ENCODE data around the gene STAT2. TPM values are rescaled to one million over a fixed set of nuclear protein-coding genes. Genes with fewer than 3 reads are reported as not detected.

The STAT2 gene
- total RNA-seq, 1 experiment from 2014 or later, result 76.6 TPM

DNA sequence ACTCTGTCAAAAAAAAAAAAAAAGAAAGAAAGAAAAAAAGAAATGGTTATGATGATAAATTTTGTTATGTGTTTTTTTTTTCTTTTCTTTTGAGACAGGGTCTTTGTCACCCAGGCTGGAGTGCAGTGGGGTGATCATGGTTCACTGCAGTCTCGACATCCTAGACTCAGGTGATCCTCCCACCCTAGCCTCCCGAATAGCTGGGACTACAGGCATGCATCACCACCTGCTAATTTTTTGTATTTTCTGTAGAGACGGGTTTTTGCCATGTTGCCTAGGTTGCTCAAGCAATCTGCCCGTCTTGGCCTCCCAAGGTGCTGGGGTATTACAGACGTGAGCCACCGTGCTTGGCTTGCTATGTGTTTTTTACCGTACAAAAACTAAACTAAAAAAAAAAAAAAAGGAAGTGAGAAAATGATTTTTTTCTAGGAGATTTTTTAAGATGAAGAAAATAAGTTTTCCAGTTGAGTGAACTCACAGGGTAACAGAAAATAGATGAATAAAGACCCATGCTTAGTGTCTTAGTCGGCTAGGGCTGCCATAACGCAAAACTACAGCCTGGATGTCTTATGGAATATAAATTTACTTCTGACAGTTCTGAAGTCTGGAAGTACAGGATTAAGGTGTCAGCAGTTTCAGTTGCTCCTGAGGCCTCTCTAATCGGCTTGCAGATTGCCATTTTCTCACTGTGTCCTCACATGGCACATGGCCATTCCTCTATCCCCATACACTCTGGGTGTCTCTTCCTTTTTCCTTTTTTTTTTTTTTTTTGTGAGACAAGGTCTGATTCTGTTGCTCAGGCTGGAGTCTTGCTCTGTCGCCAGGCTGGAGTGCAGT lies 15.9 kb upstream of the STAT2 start:
- no peak overlapping the region for H3K4me3 ChIP-seq
- no peaks in the 10 kb centered on the region for H3K9me3 ChIP-seq (ENCODE audit: insufficient read depth, low read depth)
- no peaks in the 10 kb centered on the region for H3K9me2 ChIP-seq (ENCODE audit: insufficient read depth)
- intact Hi-C loops (cut with micrococcal nuclease; ENCODE audit: unreplicated experiment), result no loop called here
- H3K79me2 ChIP-seq (ENCODE audit: low read depth), result no peaks in the 10 kb centered on the region
- BruUV-seq (replicated peaks), result no TSS peak
- no peak for DNase-seq
- POLR2A ChIA-PET (ENCODE audit: unreplicated experiment), result no interaction called here
- H3K4me2 ChIP-seq, result no peak overlapping the region
- H3K36me3 ChIP-seq (ENCODE audit: low read depth), result no peaks in the 10 kb centered on the region
- H3K4me1 ChIP-seq (replicated peaks; ENCODE audit: insufficient read depth), result no peaks in the 10 kb centered on the region
- TF ChIP-seq EZH2 (IDR thresholded peaks at IDR 0.05; ENCODE audit: low read depth), result no peak
- TF ChIP-seq, protein P1, sequence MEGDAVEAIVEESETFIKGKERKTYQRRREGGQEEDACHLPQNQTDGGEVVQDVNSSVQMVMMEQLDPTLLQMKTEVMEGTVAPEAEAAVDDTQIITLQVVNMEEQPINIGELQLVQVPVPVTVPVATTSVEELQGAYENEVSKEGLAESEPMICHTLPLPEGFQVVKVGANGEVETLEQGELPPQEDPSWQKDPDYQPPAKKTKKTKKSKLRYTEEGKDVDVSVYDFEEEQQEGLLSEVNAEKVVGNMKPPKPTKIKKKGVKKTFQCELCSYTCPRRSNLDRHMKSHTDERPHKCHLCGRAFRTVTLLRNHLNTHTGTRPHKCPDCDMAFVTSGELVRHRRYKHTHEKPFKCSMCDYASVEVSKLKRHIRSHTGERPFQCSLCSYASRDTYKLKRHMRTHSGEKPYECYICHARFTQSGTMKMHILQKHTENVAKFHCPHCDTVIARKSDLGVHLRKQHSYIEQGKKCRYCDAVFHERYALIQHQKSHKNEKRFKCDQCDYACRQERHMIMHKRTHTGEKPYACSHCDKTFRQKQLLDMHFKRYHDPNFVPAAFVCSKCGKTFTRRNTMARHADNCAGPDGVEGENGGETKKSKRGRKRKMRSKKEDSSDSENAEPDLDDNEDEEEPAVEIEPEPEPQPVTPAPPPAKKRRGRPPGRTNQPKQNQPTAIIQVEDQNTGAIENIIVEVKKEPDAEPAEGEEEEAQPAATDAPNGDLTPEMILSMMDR (conservative IDR thresholded peaks at IDR 0.05), result no peak
- CTCF ChIA-PET, result no interaction called here
- no peak overlapping the region for H2AFZ ChIP-seq
- H3K27me3 ChIP-seq (ENCODE audit: insufficient read depth, low read depth), result no peaks in the 10 kb centered on the region
- no peaks in the 10 kb centered on the region for H3F3A ChIP-seq (ENCODE audit: insufficient read depth, low read depth)
- H3K27ac ChIP-seq, result no peak overlapping the region
- H4K20me1 ChIP-seq (ENCODE audit: insufficient read depth), result no peaks in the 10 kb centered on the region

DNA sequence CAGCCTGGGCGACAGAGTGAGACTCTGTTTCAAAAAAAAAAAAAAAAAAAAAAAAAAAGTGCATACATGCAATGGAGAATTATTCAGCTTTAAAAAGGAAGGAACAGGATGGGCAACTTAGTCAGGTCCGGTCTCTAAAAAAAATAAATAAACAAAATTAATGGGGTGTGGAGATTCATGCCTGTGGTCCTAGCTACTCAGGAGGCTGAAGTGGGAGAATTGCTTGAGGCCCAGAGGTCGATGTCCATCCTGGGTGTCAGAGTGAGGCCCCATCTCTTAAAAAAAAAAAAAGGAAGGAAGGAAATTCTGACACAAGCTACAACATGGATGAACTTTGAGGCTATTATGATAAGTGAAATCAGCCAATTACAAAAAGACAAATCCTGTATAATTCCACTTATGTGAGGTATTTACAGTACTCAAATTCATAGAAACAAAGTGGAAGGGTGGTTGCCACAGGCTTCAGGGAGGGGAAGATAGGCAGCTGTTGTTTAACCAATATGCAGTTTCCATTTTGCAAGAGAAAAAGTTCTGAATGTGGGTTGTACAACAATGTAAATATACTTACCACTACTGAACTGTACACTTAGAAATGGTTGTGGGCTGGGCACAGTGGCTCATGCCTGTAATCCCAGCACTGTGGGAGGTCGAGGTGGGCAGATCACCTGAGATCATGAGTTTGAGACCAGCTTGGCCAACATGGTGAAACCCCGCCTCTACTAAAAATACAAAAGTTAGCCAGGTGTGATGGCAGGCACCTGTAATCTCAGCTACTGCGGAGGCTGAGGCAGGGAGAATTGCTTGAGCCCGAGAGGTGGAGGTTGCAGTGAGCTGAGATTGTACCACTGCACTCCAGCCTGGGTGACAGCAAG lies 15.1 kb upstream of the STAT2 start:
- no peaks in the 10 kb centered on the region for H3K4me1 ChIP-seq (replicated peaks; ENCODE audit: insufficient read depth)
- intact Hi-C loops (cut with micrococcal nuclease; ENCODE audit: unreplicated experiment), result no loop called here
- H2AFZ ChIP-seq, result no peak overlapping the region
- TF ChIP-seq EZH2 (IDR thresholded peaks at IDR 0.05; ENCODE audit: low read depth), result no peak
- TF ChIP-seq, protein P1 (conservative IDR thresholded peaks at IDR 0.05), result no peak
- H3K27ac ChIP-seq, result no peak overlapping the region
- H3K4me2 ChIP-seq, result no peak overlapping the region
- CTCF ChIA-PET, result no interaction called here
- H3K9me3 ChIP-seq (ENCODE audit: insufficient read depth, low read depth), result no peaks in the 10 kb centered on the region
- H3K27me3 ChIP-seq (ENCODE audit: insufficient read depth, low read depth), result no peaks in the 10 kb centered on the region
- no TSS peak for BruUV-seq (replicated peaks)
- POLR2A ChIA-PET (ENCODE audit: unreplicated experiment), result no interaction called here
- no peaks in the 10 kb centered on the region for H3K36me3 ChIP-seq (ENCODE audit: low read depth)
- H3K9me2 ChIP-seq (ENCODE audit: insufficient read depth), result no peaks in the 10 kb centered on the region
- no peaks in the 10 kb centered on the region for H4K20me1 ChIP-seq (ENCODE audit: insufficient read depth)
- no peaks in the 10 kb centered on the region for H3F3A ChIP-seq (ENCODE audit: insufficient read depth, low read depth)
- no peak for DNase-seq
- no peak overlapping the region for H3K4me3 ChIP-seq
- H3K79me2 ChIP-seq (ENCODE audit: low read depth), result no peaks in the 10 kb centered on the region

DNA sequence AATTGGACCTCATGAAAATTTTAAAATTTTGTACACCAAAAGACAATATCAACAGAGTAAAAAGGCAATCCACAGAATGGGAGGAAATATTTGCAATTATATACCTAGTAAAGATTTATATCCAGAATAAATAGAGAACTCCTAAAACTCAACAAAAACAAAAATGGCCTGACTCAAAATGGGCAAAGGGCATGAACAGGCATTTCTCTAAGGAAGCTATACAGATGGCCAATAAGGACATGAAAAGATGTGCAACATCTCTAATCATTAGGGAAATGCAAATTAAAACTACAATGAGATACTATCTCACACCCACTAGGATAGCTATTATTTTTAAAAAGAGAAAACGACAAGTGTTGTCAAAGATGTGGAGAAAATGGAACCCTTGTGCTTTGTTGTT lies 13.6 kb upstream of the STAT2 start:
- Histone ChIP-seq H3K27ac (no peak overlapping the region), H3K4me3 (no peak overlapping the region), H3K79me2 (ENCODE audit: low read depth) (no peaks in the 10 kb centered on the region), H3K4me2 (no peak overlapping the region), H3F3A (ENCODE audit: insufficient read depth, low read depth) (0 out of 2 replicates have a peak, but pooled peaks cover 4% of the 10 kb centered on the region), H3K9me3 (ENCODE audit: insufficient read depth, low read depth) (no peaks in the 10 kb centered on the region), H3K27me3 (ENCODE audit: insufficient read depth, low read depth) (no peaks in the 10 kb centered on the region), H3K4me1 (replicated peaks; ENCODE audit: insufficient read depth) (no peaks in the 10 kb centered on the region), H2AFZ (no peak overlapping the region), H3K36me3 (ENCODE audit: low read depth) (no peaks in the 10 kb centered on the region), H4K20me1 (ENCODE audit: insufficient read depth) (no peaks in the 10 kb centered on the region), H3K9me2 (ENCODE audit: insufficient read depth) (no peaks in the 10 kb centered on the region)
- TF ChIP-seq, protein P1 (conservative IDR thresholded peaks at IDR 0.05), result no peak
- TF ChIP-seq EZH2 (IDR thresholded peaks at IDR 0.05; ENCODE audit: low read depth), result no peak
- intact Hi-C loops (cut with micrococcal nuclease; ENCODE audit: unreplicated experiment), result no loop called here
- BruUV-seq (replicated peaks), result no TSS peak
- ChIA-PET POLR2A (ENCODE audit: unreplicated experiment) (no interaction called here), CTCF (no interaction called here)
- no peak for DNase-seq

Measured in PC-9 (cell line).